Sigmoid colon (tissue), 7 donors: ENCODE results near the gene REEP3. TPM values are rescaled to one million over a fixed set of nuclear protein-coding genes. Genes with fewer than 3 reads are reported as not detected.

Source experiments
- DNase-seq: peaks from one replicate; pipeline ENCODE4 v3.0.0-alpha.2; 2019
- H3K27ac ChIP-seq, 4 donors: fragments of 200-600 bp; sonication (generic); one replicate each; pipeline ENCODE4 v1.5.1; 2016 to 2019; ENCODE audit warnings: mild to moderate bottlenecking in 1 of 4
- H3K27me3 ChIP-seq, 3 donors: fragments of 200-600 bp; sonication (generic); one replicate each; pipeline ENCODE4 v1.5.1; 2019; ENCODE audit warnings: mild to moderate bottlenecking in 1 of 3
- H3K36me3 ChIP-seq, 4 donors: fragments of 200-600 bp; sonication (generic); one replicate each; pipeline ENCODE4 v1.5.1; 2016 to 2019
- H3K4me1 ChIP-seq, 4 donors: fragments of 200-600 bp; sonication (generic); one replicate each; pipeline ENCODE4 v1.5.1; 2017 to 2019
- H3K4me3 ChIP-seq, 4 donors: fragments of 200-600 bp; sonication (generic); one replicate each; pipeline ENCODE4 v1.5.1; 2017 to 2019; ENCODE audit warnings: mild to moderate bottlenecking in 2 of 4, moderate library complexity in 1 of 4
- H3K9me3 ChIP-seq, 4 donors: fragments of 200-600 bp in 3 of 4; sonication (generic) in 3 of 4; one replicate each; pipeline versions ENCODE4 v1.5.1 to v1.6.1; 2013 to 2019
- CTCF ChIP-seq, 4 experiments: fragments of 450-650 bp in 3 of 4; fragments of 200-600 bp in 1 of 4; IDR thresholded peaks; one replicate each; pipeline ENCODE4 v1.5.1; 2016 to 2019; ENCODE audit warnings: antibody characterized with exemption in 4 of 4, mild to moderate bottlenecking in 3 of 4, moderate library complexity in 2 of 4
- EP300 ChIP-seq, 4 donors: sonication (generic); formaldehyde crosslinking; IDR thresholded peaks; one replicate each; pipeline ENCODE4 v1.6.1; 2017; ENCODE audit warnings: antibody characterized with exemption in 4 of 4
- POLR2A ChIP-seq, 2 donors: fragments of 450-650 bp; IDR thresholded peaks; one replicate each; pipeline ENCODE4 v1.6.1; 2016; ENCODE audit warnings: antibody characterized with exemption in 2 of 2, mild to moderate bottlenecking in 2 of 2, moderate library complexity in 2 of 2
- POLR2AphosphoS5 ChIP-seq, 4 donors: sonication (generic); formaldehyde crosslinking; IDR thresholded peaks; one replicate each; pipeline ENCODE4 v1.6.1; 2017; ENCODE audit warnings: antibody characterized with exemption in 4 of 4
- WGBS, 2 donors: extraction: QIAGEN DNeasy Blood & Tissue Kit; methylation state at CpG; one replicate each; pipeline ENCODE4 v1.1.7; 2013; 5-methylcytosine and 5-hydroxymethylcytosine counted together
- intact Hi-C: fragments of 100-400 bp; cut with DNase I; formaldehyde crosslinking; loops from one replicate; pipeline ENCODE4 v1.15.1; 2023
- polyA plus RNA-seq, 3 donors: library from polyadenylated mRNA; stranded (reverse); fragments of 200-250 nt; gene quantifications; one replicate each; pipeline ENCODE4 v1.2.3, GENCODE V29; 2013
- total RNA-seq, 4 donors: library from RNA; depleted of rRNA; stranded (reverse); fragments of >200 nt; gene quantifications; one replicate each; pipeline ENCODE4 v1.1.0, GENCODE V29; 2016
- donor health status: healthy with polysubstance abuse.
- donor health status: Bipolar disorder and iron deficiency.
- donor health status: healthy.

Gene REEP3
- total and polyA plus RNA-seq, 7 donors = 8.6 to 116 (median 69.2) TPM

- Histone ChIP-seq H3K9me3 (no peaks in the 10 kb centered on the region), H3K36me3 (no peaks in the 10 kb centered on the region), H3K27ac (no peak overlapping the region), H3K4me3 (no peak overlapping the region), H3K4me1 (peaks cover 0 to 14% (median 4%) of the 10 kb centered on the region in 4 donors), H3K27me3 (no peaks in the 10 kb centered on the region)
- 90% methylated on average over 3 of the region's 3 CpGs for WGBS, 2 donors
- intact Hi-C loops = no loop called here
- TF ChIP-seq POLR2A (IDR thresholded peaks at IDR 0.05) (no peak), CTCF (IDR thresholded peaks at IDR 0.05) (no peak), POLR2AphosphoS5 (IDR thresholded peaks at IDR 0.05) (no peak), EP300 (IDR thresholded peaks at IDR 0.05) (no peak)
- no peak for DNase-seq
Measured at GRCh38 chr10:63537536-63537935, 16.3 kb downstream of the REEP3 start.

GRCh38 chr10:63539377-63539776 lies 18.2 kb downstream of the REEP3 start:
- Histone ChIP-seq H3K9me3 (no peaks in the 10 kb centered on the region), H3K4me3 (no peak overlapping the region), H3K4me1 (peaks cover 0 to 21% (median 6%) of the 10 kb centered on the region in 4 donors), H3K27ac (no peak overlapping the region), H3K27me3 (no peaks in the 10 kb centered on the region), H3K36me3 (no peaks in the 10 kb centered on the region)
- WGBS, 2 donors = 97% methylated on average over 2 of the region's 2 CpGs
- intact Hi-C loops = no loop called here
- no peak for TF ChIP-seq POLR2A (IDR thresholded peaks at IDR 0.05)
- TF ChIP-seq POLR2AphosphoS5 (IDR thresholded peaks at IDR 0.05) = no peak
- no peak for TF ChIP-seq EP300 (IDR thresholded peaks at IDR 0.05)
- no peak for TF ChIP-seq CTCF (IDR thresholded peaks at IDR 0.05)
- no peak for DNase-seq

- Histone ChIP-seq H3K27me3 (no peaks in the 10 kb centered on the region), H3K4me1 (peaks cover 0 to 24% (median 6%) of the 10 kb centered on the region in 4 donors), H3K27ac (no peak overlapping the region), H3K4me3 (no peak overlapping the region), H3K36me3 (no peaks in the 10 kb centered on the region), H3K9me3 (no peaks in the 10 kb centered on the region)
- no peak for TF ChIP-seq POLR2AphosphoS5 (IDR thresholded peaks at IDR 0.05)
- TF ChIP-seq CTCF (IDR thresholded peaks at IDR 0.05) = no peak
- no peak for TF ChIP-seq POLR2A (IDR thresholded peaks at IDR 0.05)
- TF ChIP-seq EP300 (IDR thresholded peaks at IDR 0.05) = no peak
- DNase-seq = no peak
- intact Hi-C loops = no loop called here
- WGBS, 2 donors = 72 to 85% methylated on average over 1 of the region's 1 CpG
Measured at GRCh38 chr10:63539994-63540393, 18.8 kb downstream of the REEP3 start.

GRCh38 chr10:63542835-63543575 lies 21.8 kb downstream of the REEP3 start:
- no peaks in the 10 kb centered on the region for H3K27me3 ChIP-seq
- H3K4me1 ChIP-seq = peaks cover 0 to 27% (median 8%) of the 10 kb centered on the region in 4 donors
- WGBS, 2 donors = 66 to 70% methylated on average over 5 of the region's 5 CpGs
- no peak for TF ChIP-seq EP300 (IDR thresholded peaks at IDR 0.05)
- no peak for TF ChIP-seq CTCF (IDR thresholded peaks at IDR 0.05)
- TF ChIP-seq POLR2A (IDR thresholded peaks at IDR 0.05) = no peak
- no peak for TF ChIP-seq POLR2AphosphoS5 (IDR thresholded peaks at IDR 0.05)
- H3K36me3 ChIP-seq = no peaks in the 10 kb centered on the region
- H3K27ac ChIP-seq = no peak overlapping the region
- no peaks in the 10 kb centered on the region for H3K9me3 ChIP-seq
- H3K4me3 ChIP-seq = no peak overlapping the region
- DNase-seq = no peak
- intact Hi-C loops = no loop called here
